Jurkat, Clone E6-1 (cell line): ENCODE data around the gene RIPPLY1. TPM values are rescaled to one million over a fixed set of nuclear protein-coding genes. Genes with fewer than 3 reads are reported as not detected.

Experiments
- DNase-seq: peaks from one replicate; pipeline ENCODE4 v3.0.0-alpha.2; 2011; ENCODE audit warnings: low read depth, low spot score
- H3K4me3 ChIP-seq: 2 replicates; pipeline ENCODE4 v1.5.1; 2011; ENCODE audit warnings: mild to moderate bottlenecking, low read length, control low read depth, moderate library complexity
- polyA plus RNA-seq: library from polyadenylated mRNA; unstranded; fragments of >200 nt; gene quantifications from one replicate; pipeline ENCODE4 v1.2.1, GENCODE V29; 2012; ENCODE audit warnings: missing spikeins; ENCODE audit not compliant: insufficient read length, insufficient read depth

RIPPLY1 gene
- not detected for polyA plus RNA-seq

- no peak within 1 kb of the TSS for H3K4me3 ChIP-seq
- no peak for DNase-seq
Observed at GRCh38 chrX:106903291-106903824, at the start of gene RIPPLY1. Gene RIPPLY1, minus strand, starts transcription at chrX:106903341. Its CDS starts 54 bp downstream, at chrX:106903287.

GRCh38 chrX:106952538-106952937, 49.4 kb upstream of the RIPPLY1 start:
- no peak overlapping the region for H3K4me3 ChIP-seq
- no peak for DNase-seq

GRCh38 chrX:106952089-106952488, 48.9 kb upstream of the RIPPLY1 start:
- DNase-seq: no peak

GRCh38 chrX:106951230-106951629, 48.1 kb upstream of the RIPPLY1 start:
- DNase-seq: no peak
- no peak overlapping the region for H3K4me3 ChIP-seq

More at GRCh38 chrX:106952089-106952488, 48.9 kb upstream of the RIPPLY1 start:
- no peak overlapping the region for H3K4me3 ChIP-seq

- no peak overlapping the region for H3K4me3 ChIP-seq
- no peak for DNase-seq
Observed at GRCh38 chrX:106950381-106950780, 47.2 kb upstream of the RIPPLY1 start.

GRCh38 chrX:106949366-106949765, 46.2 kb upstream of the RIPPLY1 start:
- H3K4me3 ChIP-seq: no peak overlapping the region
- no peak for DNase-seq

- H3K4me3 ChIP-seq: no peak overlapping the region
Observed at GRCh38 chrX:106948641-106949040, 45.5 kb upstream of the RIPPLY1 start.

GRCh38 chrX:106946464-106946863, 43.3 kb upstream of the RIPPLY1 start:
- H3K4me3 ChIP-seq: no peak overlapping the region
- DNase-seq: no peak

More at GRCh38 chrX:106948641-106949040, 45.5 kb upstream of the RIPPLY1 start:
- DNase-seq: no peak

- no peak for DNase-seq
- H3K4me3 ChIP-seq: no peak overlapping the region
Observed at GRCh38 chrX:106940068-106940467, 36.9 kb upstream of the RIPPLY1 start.

GRCh38 chrX:106939566-106939965, 36.4 kb upstream of the RIPPLY1 start:
- DNase-seq: no peak
- no peak overlapping the region for H3K4me3 ChIP-seq

- H3K4me3 ChIP-seq: no peak overlapping the region
- DNase-seq: no peak
Observed at GRCh38 chrX:106936246-106936645, 33.1 kb upstream of the RIPPLY1 start.

GRCh38 chrX:106935175-106935574, 32.0 kb upstream of the RIPPLY1 start:
- no peak overlapping the region for H3K4me3 ChIP-seq
- no peak for DNase-seq

- no peak overlapping the region for H3K4me3 ChIP-seq
- peak; percentile 50 for DNase-seq
Observed at GRCh38 chrX:106933538-106933961, 30.4 kb upstream of the RIPPLY1 start.

GRCh38 chrX:106932960-106933537, 29.9 kb upstream of the RIPPLY1 start:
- no peak for DNase-seq
- H3K4me3 ChIP-seq: no peak overlapping the region

GRCh38 chrX:106932492-106932923, 29.4 kb upstream of the RIPPLY1 start:
- no peak overlapping the region for H3K4me3 ChIP-seq

GRCh38 chrX:106931831-106932491, 28.8 kb upstream of the RIPPLY1 start:
- no peak overlapping the region for H3K4me3 ChIP-seq
- DNase-seq: no peak

More at GRCh38 chrX:106932492-106932923, 29.4 kb upstream of the RIPPLY1 start:
- DNase-seq: no peak

GRCh38 chrX:106928227-106928626, 25.1 kb upstream of the RIPPLY1 start:
- no peak for DNase-seq
- no peak overlapping the region for H3K4me3 ChIP-seq

- DNase-seq: no peak
- no peak overlapping the region for H3K4me3 ChIP-seq
Observed at GRCh38 chrX:106927700-106928099, 24.6 kb upstream of the RIPPLY1 start.

GRCh38 chrX:106927023-106927422, 23.9 kb upstream of the RIPPLY1 start:
- no peak overlapping the region for H3K4me3 ChIP-seq
- no peak for DNase-seq

- H3K4me3 ChIP-seq: no peak overlapping the region
- no peak for DNase-seq
Observed at GRCh38 chrX:106921637-106922036, 18.5 kb upstream of the RIPPLY1 start.
